GM21515 (cell line): ENCODE data around the gene SDK2.

Experiments used
- ATAC-seq: cut with Tn5 transposase; IDR thresholded peaks from one replicate; pipeline ENCODE4 v1.9.1; 2021; ENCODE audit not compliant: unreplicated experiment

Gene SDK2

GRCh38 chr17:73652886-73653480, 8.7 kb upstream of the SDK2 start:
- ATAC-seq = no peak

DNA sequence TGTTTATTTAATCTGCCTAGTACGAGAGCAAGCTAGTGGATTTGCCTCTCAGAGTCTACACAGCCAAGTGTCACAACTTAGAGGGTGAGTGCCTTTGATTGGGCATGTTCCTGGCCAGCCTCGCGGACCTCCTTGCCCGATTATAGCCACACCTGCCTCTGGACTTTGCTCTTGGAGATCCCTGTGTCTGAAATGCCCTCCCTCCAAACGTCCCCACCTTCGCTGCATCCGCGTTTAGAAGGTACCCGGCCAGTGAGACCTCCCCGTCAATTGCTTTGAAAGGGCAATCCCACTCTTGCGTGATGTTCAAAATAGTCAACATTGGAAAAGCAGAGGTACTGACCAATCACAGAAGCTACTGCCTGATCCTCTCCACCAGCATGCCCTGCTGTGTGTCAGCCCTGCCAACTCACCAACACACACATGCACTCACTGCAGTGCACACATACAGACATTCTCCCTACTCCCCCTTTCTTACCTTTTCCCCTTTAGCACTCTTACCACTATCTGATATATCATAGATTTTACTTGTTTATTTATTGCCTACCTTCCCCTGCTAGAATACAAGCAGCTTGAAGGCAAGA, 6.5 kb upstream of the SDK2 start:
- ATAC-seq = no peak

- no peak for ATAC-seq
Observed at GRCh38 chr17:73650140-73650539, 5.9 kb upstream of the SDK2 start.

DNA sequence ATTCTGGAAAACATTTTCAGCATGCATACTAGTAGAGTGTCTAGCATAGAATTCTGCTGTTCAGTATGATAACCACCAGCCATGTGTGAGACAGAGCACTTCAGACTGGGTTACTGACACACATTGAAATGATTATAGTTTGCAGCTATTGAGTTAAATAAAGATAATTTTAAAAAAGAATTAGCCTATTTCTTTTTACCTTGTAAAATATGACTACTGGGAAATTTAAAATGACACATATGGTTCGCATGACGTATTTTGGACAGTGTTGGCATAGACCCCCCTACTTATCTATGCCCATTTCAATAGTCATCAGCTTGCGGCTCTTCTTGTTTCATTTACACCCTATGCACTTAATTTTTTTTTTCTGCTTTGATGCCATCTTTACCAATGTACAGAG, 4.7 kb upstream of the SDK2 start:
- no peak for ATAC-seq

DNA sequence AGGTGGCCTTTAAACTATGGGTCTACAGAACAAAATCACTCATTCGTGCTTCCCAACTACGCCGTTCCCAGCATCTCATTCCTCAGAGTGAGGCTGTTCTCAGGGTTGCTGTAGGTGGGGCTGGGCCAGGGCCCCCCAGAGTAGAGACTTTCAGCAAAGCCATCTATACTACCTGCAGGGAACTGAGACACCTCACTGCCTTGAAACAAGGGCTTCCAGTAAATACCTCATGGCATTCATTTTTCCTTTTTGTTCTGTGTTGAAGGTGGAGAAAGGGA, 4.2 kb upstream of the SDK2 start:
- ATAC-seq = no peak

GRCh38 chr17:73647772-73648542, 3.7 kb upstream of the SDK2 start:
- ATAC-seq = no peak

GRCh38 chr17:73647301-73647695, 3.1 kb upstream of the SDK2 start:
- ATAC-seq = no peak

GRCh38 chr17:73646409-73647300, 2.4 kb upstream of the SDK2 start:
- ATAC-seq = no peak

DNA sequence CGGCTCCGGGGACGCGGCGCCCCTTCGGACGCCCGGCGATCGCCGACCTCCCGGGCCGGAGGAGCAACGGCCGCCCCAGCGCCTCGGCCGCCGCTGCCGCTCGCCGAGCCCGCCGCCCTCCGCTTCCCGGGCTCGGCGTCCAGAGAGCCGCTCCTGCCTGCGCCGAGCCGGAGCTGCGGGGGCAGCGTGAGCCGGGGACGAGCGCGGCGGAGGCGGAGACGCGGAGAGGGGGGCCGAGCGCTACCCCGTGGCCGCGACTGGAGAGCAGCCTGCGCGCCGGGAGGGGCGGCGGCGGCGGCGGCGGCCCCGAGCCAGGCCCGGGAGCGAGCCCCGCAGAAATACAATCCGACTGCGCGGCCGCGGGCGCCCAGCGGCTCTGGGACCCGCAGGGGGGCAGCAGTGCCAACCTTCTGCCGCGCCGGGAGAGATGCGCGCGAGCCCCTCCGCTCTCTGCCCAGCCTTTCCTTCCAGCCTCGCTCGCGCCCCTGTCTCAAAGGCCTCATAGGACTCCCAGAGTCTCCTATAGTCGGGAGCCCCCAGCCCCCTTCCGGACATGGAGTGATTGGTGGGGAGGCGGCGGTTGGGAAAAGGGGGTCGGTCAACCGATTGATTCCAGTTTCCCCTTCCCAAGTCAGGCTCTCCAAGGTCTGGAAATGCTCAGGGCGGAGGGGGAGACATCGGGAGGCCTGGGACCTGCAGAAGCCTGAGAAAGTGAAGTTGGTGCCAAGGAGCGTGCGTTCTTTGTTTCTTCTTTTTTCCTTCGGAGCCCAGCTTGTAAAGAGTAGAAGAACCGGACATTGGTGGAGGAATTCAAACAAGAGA, 1.0 kb upstream of the SDK2 start:
- ATAC-seq = no peak

- no peak for ATAC-seq
Observed at GRCh38 chr17:73643852-73644144, 447 bp downstream of the SDK2 start.

GRCh38 chr17:73643001-73643851, 1.0 kb downstream of the SDK2 start:
- ATAC-seq = no peak

DNA sequence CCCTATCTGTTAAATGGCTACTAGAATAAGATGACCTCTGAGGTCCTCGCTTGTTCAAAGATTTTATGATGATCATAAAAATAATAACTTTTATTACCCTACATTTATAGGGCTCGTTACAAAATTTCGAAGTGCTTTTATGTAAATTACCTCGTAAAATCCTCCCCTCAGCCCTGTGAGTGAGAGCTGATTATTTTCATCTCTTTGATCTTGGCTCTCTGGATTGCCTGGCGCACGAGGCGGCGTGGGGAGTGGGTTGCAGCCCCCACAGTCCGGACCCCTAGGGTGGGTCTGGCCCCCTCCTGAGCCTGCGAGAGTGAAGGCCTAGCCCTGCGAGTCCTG, 1.6 kb downstream of the SDK2 start:
- no peak for ATAC-seq

DNA sequence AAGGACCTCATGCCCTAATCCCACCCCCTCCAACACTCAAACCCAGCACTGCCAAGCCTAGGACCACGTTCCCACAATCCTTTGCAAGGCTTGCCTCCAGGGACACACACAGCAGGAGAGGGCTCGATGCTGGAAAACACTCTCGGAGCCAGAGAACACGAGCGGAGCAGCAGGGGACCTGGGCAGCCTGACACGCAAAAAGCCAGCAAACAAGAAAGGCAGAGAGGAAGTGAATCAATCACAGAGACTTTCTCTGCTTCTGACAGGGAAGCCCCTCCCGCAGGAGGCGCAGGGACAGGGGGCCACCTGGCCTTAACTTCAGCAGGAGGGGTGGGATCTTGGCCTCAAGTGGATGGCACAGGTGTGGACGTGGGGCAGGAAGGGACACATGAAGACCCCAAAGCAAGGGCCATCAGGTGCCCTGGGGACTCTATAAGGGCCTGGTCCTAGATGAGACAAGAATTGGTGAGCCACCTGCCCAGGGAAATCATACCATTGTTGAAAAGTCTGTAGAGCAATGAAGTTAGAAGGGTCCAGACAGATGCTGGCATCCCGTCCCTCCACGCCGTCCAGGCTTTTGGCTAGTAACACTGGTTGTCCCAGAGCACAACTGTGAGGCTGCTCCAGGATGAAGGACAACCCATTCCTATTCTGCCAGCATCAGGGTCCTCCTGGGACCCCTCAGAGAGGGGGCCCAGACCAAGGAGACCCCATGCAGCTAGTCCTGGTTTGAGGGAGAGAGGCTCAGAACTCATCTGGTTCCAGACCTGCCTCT, 2.2 kb downstream of the SDK2 start:
- no peak for ATAC-seq

GRCh38 chr17:73640691-73641090, 3.6 kb downstream of the SDK2 start:
- no peak for ATAC-seq

DNA sequence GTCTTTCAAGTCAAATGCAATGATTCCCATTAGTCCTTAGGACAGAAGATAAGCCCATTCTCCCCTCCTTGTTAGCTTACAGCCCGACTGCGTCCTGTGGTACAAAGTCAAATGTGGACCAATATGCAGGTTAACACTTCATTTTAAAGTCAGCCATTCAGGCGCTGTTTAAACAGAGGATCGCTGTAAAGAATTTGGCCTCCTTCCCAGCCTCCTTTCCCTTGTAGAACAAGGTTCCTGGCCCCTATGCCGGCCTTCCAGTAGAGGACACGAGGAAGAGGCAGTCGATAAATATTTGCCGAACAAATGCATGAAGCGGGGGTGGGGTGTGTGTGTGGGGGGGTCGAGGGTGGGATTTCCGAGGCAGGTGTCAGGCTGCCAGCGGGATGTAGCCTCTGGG, 4.3 kb downstream of the SDK2 start:
- ATAC-seq = no peak

- no peak for ATAC-seq
Observed at GRCh38 chr17:73639322-73639721, 4.9 kb downstream of the SDK2 start.

DNA sequence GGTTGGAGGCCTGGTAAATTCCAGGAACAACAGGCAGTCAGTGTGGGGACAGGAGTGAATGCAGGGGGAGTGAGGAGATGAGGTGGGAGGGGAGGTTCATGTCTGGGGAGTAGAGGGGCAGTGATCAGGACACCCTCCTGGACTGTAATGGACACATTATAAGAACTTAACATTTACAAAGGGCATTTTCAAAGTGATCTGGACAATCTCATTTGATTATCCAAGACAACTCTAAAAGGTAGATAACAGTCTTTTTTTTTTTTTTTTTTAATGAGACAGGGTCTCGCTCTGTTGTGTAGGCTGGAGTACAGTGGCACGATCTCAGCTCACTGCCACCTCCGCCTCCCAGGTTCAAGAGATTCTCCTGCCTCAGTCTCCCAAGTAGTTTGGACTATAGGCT, 5.7 kb downstream of the SDK2 start:
- no peak for ATAC-seq

- ATAC-seq = no peak
Observed at GRCh38 chr17:73637866-73638265, 6.4 kb downstream of the SDK2 start.

- no peak for ATAC-seq
Observed at GRCh38 chr17:73635101-73635817, 9.0 kb downstream of the SDK2 start.
